Fibroblast of skin of back (primary cell): Measurements from ENCODE around the gene GPC1.

ENCODE experiments used
- DNase-seq: peaks from one replicate; pipeline ENCODE4 v3.0.0-alpha.2; 2013

The GPC1 gene

GRCh38 chr2:240458044-240458899 is 22.8 kb downstream of the GPC1 start:
- DNase-seq, result no peak

- DNase-seq, result no peak
Observed at GRCh38 chr2:240458900-240459391, 23.5 kb downstream of the GPC1 start.

GRCh38 chr2:240459401-240460252 is 24.2 kb downstream of the GPC1 start:
- no peak for DNase-seq

- DNase-seq, result no peak
Observed at GRCh38 chr2:240460253-240460711, 24.8 kb downstream of the GPC1 start.

- DNase-seq, result no peak
Observed at GRCh38 chr2:240460781-240461431, 25.4 kb downstream of the GPC1 start.

- no peak for DNase-seq
Observed at GRCh38 chr2:240461471-240462072, 26.1 kb downstream of the GPC1 start.

- no peak for DNase-seq
Observed at GRCh38 chr2:240462073-240462706, 26.7 kb downstream of the GPC1 start.

- no peak for DNase-seq
Observed at GRCh38 chr2:240462707-240463273, 27.3 kb downstream of the GPC1 start.

GRCh38 chr2:240463274-240463865 is 27.9 kb downstream of the GPC1 start:
- DNase-seq, result no peak

DNA sequence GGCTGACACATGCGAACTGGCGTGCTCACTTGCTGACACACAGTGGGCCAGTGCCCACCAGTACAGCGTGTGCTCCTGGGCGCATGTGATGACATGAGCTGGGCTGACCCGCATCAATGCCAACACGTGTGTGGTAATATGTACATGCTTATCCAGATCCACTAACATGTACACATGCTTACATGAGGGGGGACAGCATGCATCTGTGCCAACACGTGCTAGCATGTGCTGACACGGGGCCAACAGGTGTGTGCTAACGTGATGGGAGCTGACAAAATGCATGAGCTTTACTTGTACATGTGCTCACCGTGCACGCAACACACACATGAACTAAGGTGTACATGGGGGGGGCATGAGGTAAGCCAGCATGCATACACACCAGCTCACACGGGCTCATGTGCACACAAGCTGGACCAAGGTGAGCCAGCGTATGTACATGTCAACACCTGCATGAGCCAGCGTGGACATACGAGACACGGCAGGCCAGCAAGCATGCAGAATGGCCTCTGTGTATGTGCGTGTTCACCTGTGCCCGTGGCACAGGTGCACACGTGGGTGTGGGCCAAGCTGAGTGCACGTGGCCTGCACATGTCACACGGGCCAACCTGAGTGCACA is 28.5 kb downstream of the GPC1 start:
- DNase-seq, result no peak

- no peak for DNase-seq
Observed at GRCh38 chr2:240464514-240465241, 29.2 kb downstream of the GPC1 start.

- no peak for DNase-seq
Observed at GRCh38 chr2:240465268-240465764, 29.9 kb downstream of the GPC1 start.

GRCh38 chr2:240465765-240466578 is 30.5 kb downstream of the GPC1 start:
- no peak for DNase-seq

DNA sequence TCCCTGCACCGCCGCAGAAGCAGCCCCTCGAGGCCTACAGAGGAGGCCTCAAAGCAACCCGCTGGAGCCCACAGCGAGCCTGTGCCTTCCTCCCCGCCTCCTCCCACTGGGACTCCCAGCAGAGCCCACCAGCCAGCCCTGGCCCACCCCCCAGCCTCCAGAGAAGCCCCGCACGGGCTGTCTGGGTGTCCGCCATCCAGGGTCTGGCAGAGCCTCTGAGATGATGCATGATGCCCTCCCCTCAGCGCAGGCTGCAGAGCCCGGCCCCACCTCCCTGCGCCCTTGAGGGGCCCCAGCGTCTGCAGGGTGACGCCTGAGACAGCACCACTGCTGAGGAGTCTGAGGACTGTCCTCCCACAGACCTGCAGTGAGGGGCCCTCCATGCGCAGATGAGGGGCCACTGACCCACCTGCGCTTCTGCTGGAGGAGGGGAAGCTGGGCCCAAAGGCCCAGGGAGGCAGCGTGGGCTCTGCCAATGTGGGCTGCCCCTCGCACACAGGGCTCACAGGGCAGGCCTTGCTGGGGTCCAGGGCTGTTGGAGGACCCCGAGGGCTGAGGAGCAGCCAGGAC is 31.2 kb downstream of the GPC1 start:
- no peak for DNase-seq

- DNase-seq, result no peak
Observed at GRCh38 chr2:240467149-240467642, 31.7 kb downstream of the GPC1 start.

- DNase-seq, result no peak
Observed at GRCh38 chr2:240467659-240468302, 32.3 kb downstream of the GPC1 start.
